Cardiac muscle cell (in vitro differentiated cells and primary cell): ENCODE measurements around the gene COG2. TPM values are rescaled to one million over a fixed set of nuclear protein-coding genes. Genes with fewer than 3 reads are reported as not detected.
A peak's percentile ranks its signal among the peaks of the same experiment; 100 is the strongest.

Experiments used
- DNase-seq, 2 donors: peaks; one replicate each; pipeline versions ENCODE4 v3.0.0 to v3.0.0-alpha.2; 2010 to 2017; ENCODE audit warnings: low read depth in 1 of 2, low spot score in 1 of 2
- H3K27ac ChIP-seq: fragments of 200-600 bp; sonication (generic); 2 replicates; pipeline ENCODE4 v1.5.1; 2016
- H3K27me3 ChIP-seq: fragments of 200-600 bp; sonication (generic); 2 replicates; pipeline ENCODE4 v1.6.0; 2016; ENCODE audit warnings: control low read depth
- H3K36me3 ChIP-seq: fragments of 200-600 bp; sonication (generic); 2 replicates; pipeline ENCODE4 v1.5.1; 2016; ENCODE audit warnings: control low read depth
- H3K4me1 ChIP-seq: fragments of 200-600 bp; sonication (generic); 2 replicates; pipeline ENCODE4 v1.8.1; 2017; ENCODE audit warnings: low read depth, mild to moderate bottlenecking, mixed run types
- H3K4me3 ChIP-seq: fragments of 200-600 bp; sonication (generic); 2 replicates; pipeline ENCODE4 v1.5.1; 2016; ENCODE audit warnings: mild to moderate bottlenecking
- H3K9me3 ChIP-seq: fragments of 200-600 bp; sonication (generic); 2 replicates; pipeline ENCODE4 v1.5.1; 2017; ENCODE audit warnings: low read depth, mild to moderate bottlenecking, control low read depth
- CTCF ChIP-seq: IDR thresholded peaks from 2 replicates; pipeline ENCODE4 v1.5.1; 2012; ENCODE audit warnings: low read depth, mild to moderate bottlenecking, low read length
- polyA plus RNA-seq: library from polyadenylated mRNA; unstranded; fragments of >200 nt; fragmentation: Nextera tagmentation; extraction: Ambion mirVana; gene quantifications from 2 replicates; pipeline ENCODE4 v1.2.1, GENCODE V29; 2016
- total RNA-seq: library from RNA; depleted of rRNA; stranded (reverse); fragments of >200 nt; gene quantifications from 2 replicates; pipeline ENCODE4 v1.2.3, GENCODE V29; 2016

COG2 gene, protein sequence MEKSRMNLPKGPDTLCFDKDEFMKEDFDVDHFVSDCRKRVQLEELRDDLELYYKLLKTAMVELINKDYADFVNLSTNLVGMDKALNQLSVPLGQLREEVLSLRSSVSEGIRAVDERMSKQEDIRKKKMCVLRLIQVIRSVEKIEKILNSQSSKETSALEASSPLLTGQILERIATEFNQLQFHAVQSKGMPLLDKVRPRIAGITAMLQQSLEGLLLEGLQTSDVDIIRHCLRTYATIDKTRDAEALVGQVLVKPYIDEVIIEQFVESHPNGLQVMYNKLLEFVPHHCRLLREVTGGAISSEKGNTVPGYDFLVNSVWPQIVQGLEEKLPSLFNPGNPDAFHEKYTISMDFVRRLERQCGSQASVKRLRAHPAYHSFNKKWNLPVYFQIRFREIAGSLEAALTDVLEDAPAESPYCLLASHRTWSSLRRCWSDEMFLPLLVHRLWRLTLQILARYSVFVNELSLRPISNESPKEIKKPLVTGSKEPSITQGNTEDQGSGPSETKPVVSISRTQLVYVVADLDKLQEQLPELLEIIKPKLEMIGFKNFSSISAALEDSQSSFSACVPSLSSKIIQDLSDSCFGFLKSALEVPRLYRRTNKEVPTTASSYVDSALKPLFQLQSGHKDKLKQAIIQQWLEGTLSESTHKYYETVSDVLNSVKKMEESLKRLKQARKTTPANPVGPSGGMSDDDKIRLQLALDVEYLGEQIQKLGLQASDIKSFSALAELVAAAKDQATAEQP
- total RNA-seq (23.2 and 25.7 TPM in 2 replicates), polyA plus RNA-seq (27.4 and 28.7 TPM in 2 replicates)

GRCh38 chr1:230642263-230642959 lies at the start of gene COG2:
Gene COG2, plus strand, starts transcription at chr1:230642481. Its CDS starts 126 bp downstream, at chr1:230642607.
- peak; percentile 96 to 97 for DNase-seq
- no peaks in the 10 kb centered on the region for H3K9me3 ChIP-seq
- peak; percentile 98 for TF ChIP-seq CTCF
- H3K4me1 ChIP-seq = peaks cover 16% of the 10 kb centered on the region
- H3K4me3 ChIP-seq = peak within 1 kb of the TSS; percentile 63
- H3K27ac ChIP-seq = peak within 1 kb of the TSS; percentile 65
- H3K36me3 ChIP-seq = no peaks in the 10 kb centered on the region
- H3K27me3 ChIP-seq = no peaks in the 10 kb centered on the region

- Histone ChIP-seq H3K9me3 (no peaks in the 10 kb centered on the region), H3K4me3 (no peak overlapping the region), H3K4me1 (no peaks in the 10 kb centered on the region), H3K36me3 (no peaks in the 10 kb centered on the region), H3K27me3 (no peaks in the 10 kb centered on the region), H3K27ac (no peak overlapping the region)
- TF ChIP-seq CTCF = no peak
- DNase-seq = no peak
Observed at GRCh38 chr1:230592848-230593414, 49.4 kb upstream of the COG2 start.

GRCh38 chr1:230594214-230594773 lies 48.0 kb upstream of the COG2 start:
- TF ChIP-seq CTCF = no peak

DNA sequence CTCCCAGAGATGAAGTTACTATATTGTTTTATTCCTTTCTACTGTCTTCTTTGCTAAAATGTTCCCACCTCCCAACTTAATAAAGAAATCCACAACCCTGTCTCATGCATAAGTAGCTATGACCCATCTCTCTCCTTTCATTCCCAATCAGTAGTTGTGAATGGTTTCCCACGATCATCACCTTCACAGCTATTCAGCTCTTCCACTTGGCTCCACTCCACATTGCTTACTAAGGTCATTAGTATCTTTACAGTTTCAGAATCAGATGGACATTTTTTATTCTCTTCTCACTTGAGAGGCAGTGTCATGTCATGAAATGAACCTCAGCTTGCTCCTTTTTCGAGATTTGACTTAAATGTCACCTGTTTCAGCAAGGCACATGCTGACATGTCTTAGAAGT lies 47.1 kb upstream of the COG2 start:
- no peaks in the 10 kb centered on the region for H3K36me3 ChIP-seq

More at GRCh38 chr1:230594214-230594773, 48.0 kb upstream of the COG2 start:
- no peaks in the 10 kb centered on the region for H3K36me3 ChIP-seq
- H3K4me1 ChIP-seq = no peaks in the 10 kb centered on the region
- H3K27ac ChIP-seq = no peak overlapping the region
- no peak overlapping the region for H3K4me3 ChIP-seq
- no peaks in the 10 kb centered on the region for H3K9me3 ChIP-seq
- DNase-seq = no peak
- no peaks in the 10 kb centered on the region for H3K27me3 ChIP-seq

More for the DNA sequence above, 47.1 kb upstream of the COG2 start:
- H3K9me3 ChIP-seq = no peaks in the 10 kb centered on the region
- no peaks in the 10 kb centered on the region for H3K27me3 ChIP-seq
- H3K27ac ChIP-seq = no peak overlapping the region
- H3K4me1 ChIP-seq = no peaks in the 10 kb centered on the region
- no peak overlapping the region for H3K4me3 ChIP-seq
- no peak for TF ChIP-seq CTCF
- DNase-seq = no peak
